SH-SY5Y (cell line): ENCODE measurements around the gene JAGN1.
A peak's percentile ranks its signal among the peaks of the same experiment; 100 is the strongest.

ENCODE experiments used
- GATA2 ChIP-seq: IDR thresholded peaks from 2 replicates; pipeline ENCODE4 v1.6.1; 2011; ENCODE audit warnings: mild to moderate bottlenecking, low read depth, low read length
- GATA3 ChIP-seq: IDR thresholded peaks from 2 replicates; pipeline ENCODE4 v1.6.1; 2011; ENCODE audit warnings: low read depth, mild to moderate bottlenecking, low read length, moderate library complexity

Gene JAGN1

GRCh38 chr3:9890249-9891071 lies at the start of gene JAGN1:
JAGN1 (plus strand) TSS chr3:9890610; CDS start chr3:9890723, 113 bp downstream.
- no peak for TF ChIP-seq GATA3
- no peak for TF ChIP-seq GATA2

GRCh38 chr3:9841015-9841414 lies 49.4 kb upstream of the JAGN1 start:
- no peak for TF ChIP-seq GATA2
- no peak for TF ChIP-seq GATA3

- no peak for TF ChIP-seq GATA3
- no peak for TF ChIP-seq GATA2
Measured at GRCh38 chr3:9843715-9844438, 46.5 kb upstream of the JAGN1 start, which contains the start of gene RPUSD3. RPUSD3 (minus strand) TSS chr3:9844008; CDS start chr3:9843990, 18 bp downstream.

DNA sequence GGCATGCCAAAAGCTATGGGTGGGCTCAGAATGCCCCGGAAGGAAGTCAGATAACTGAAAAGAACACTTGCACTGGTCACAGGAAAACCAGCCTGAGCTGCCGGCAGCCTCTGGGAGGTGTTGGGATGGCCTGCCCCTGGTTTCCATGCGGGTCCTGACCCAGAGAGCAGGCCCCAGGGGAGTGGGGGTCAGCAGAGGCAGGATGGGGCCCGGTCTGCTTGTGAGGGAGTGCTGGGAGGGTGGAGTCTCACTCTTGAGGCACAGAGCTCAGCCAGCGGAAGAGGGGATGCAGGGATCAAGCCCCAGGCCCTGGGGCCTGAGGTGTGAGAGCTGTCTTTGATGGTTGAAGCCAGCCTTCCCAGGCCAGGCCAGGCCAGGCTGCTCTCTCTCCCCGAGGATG lies 44.2 kb upstream of the JAGN1 start:
- TF ChIP-seq GATA3 (no peak), GATA2 (no peak)

DNA sequence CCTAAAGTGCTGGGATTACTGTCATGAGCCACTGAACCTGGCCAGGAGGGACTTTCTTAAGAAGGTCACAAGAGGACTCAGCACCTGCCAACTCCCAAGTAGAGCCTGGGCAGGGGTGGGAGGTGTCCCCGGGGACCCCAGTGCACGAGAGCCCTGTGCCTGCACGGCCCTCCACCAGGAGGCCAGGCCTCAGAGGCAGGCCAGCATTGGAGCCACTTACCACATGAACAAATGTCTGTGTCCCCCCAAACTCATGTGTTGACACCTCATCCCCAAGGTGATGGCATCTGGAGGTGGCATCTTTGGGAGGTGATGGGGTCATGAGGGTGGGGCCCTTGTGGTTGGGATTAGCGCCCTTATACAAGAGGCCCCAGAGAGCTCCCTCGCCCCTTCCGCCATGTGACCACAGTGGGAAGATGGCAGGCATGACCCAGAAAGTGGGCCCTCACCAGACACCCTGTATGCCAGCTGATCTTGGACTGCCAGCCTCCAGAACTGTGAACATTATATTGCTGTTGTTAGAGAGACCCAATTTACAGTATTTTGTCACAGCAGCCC lies 43.4 kb upstream of the JAGN1 start:
- TF ChIP-seq GATA2: no peak
- no peak for TF ChIP-seq GATA3

GRCh38 chr3:9851926-9852325 lies 38.5 kb upstream of the JAGN1 start:
- 0 out of 2 replicates have a peak, but pooled peaks have one; percentile 16 for TF ChIP-seq GATA2

- TF ChIP-seq GATA3 (no peak), GATA2 (no peak)
Measured at GRCh38 chr3:9852528-9852927, 37.9 kb upstream of the JAGN1 start.

- no peak for TF ChIP-seq GATA2
- no peak for TF ChIP-seq GATA3
Measured at GRCh38 chr3:9855594-9855993, 34.8 kb upstream of the JAGN1 start.

GRCh38 chr3:9859530-9860025 lies 30.8 kb upstream of the JAGN1 start:
- TF ChIP-seq GATA2 (no peak), GATA3 (no peak)

GRCh38 chr3:9861201-9861600 lies 29.2 kb upstream of the JAGN1 start:
- TF ChIP-seq GATA2 (no peak), GATA3 (no peak)

GRCh38 chr3:9861626-9862130 lies 28.7 kb upstream of the JAGN1 start:
- TF ChIP-seq GATA3 (no peak), GATA2 (no peak)

DNA sequence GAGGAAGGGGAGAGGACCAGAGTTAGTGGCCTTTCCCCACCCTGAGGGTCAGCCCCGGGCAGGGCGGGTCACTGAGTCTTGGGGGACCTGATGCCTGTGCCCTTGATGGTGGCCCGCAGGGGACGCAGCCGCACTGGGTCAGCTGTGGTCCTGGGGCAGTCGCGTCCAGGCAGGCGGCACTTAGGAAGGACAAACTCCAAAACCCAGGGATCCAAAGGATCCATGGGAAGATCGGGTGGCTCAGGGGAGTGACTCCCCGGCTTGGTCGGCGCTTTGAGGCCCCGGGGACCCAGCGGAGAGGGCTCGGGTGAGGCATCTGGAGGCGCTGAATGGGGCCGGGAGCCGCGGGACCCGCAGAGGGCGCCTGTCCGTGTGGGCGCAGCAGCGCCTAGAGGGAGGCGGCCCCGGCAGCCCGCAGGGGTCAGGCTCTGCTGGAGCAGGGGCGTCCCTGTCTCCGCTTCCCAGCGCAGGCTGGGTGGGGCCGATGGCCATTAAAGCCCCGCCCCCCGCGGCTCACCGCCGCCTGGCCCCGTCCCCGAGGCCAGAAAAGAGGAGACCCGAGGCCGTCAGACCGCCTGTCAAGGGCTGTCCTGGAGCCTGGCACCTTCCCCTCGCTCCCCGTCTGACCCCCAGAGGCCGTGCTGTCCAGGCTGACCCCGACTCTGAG lies 27.9 kb upstream of the JAGN1 start:
- TF ChIP-seq GATA2 (no peak), GATA3 (no peak)

DNA sequence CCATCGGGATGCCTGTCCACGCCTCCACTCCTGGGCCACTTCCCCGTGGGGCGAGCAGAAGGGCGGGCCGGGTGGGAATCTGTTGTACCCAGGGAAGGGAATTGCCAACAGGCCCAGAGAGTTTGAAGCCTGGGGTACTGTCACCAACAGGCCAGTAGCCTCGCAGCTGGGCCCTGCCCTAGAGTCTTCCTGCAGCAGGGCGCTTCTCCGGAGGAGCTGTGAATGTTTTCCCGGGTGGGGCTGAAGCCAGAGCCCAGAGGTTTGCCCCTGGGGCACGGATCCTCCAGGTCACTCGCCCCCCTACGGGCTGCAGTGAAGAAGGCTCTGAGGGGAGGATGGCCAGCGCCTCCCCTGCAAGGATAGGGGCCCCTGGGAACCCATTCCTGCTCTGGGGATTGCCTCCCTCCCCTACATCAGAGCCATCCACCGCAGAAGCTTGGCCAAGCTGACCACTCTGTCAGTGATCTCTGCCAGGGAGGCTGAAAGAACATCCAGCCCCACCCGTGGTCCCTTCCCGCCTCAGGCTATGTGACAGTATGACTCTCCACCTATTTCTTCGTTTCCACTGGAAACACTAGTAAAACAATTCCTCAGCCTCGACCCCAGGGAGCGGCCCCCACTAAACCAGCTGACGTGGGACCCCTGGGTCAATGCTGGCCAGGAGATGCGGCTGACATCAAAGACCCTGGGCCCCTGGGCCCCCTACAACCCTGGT lies 27.2 kb upstream of the JAGN1 start:
- no peak for TF ChIP-seq GATA2
- no peak for TF ChIP-seq GATA3
